Neural crest cell (in vitro differentiated cells): ENCODE measurements around the gene HOXC4. TPM values are rescaled to one million over a fixed set of nuclear protein-coding genes. Genes with fewer than 3 reads are reported as not detected.

ENCODE experiments used
- DNase-seq: peaks from one replicate; pipeline ENCODE4 v3.0.0; 2021; ENCODE audit warnings: low read depth, mixed read lengths, low spot score
- H3K27ac Mint-ChIP-seq: one replicate; pipeline ENCODE4 v1.8.0; 2021; ENCODE audit warnings: mild to moderate bottlenecking, mixed read lengths; ENCODE audit not compliant: unreplicated experiment
- H3K27me3 Mint-ChIP-seq: 2 replicates; pipeline ENCODE4 v1.8.0; 2021; ENCODE audit warnings: low read depth, mild to moderate bottlenecking, mixed read lengths
- H3K36me3 Mint-ChIP-seq: 2 replicates; pipeline ENCODE4 v1.8.0; 2021; ENCODE audit warnings: low read depth, mild to moderate bottlenecking, mixed read lengths
- H3K4me1 Mint-ChIP-seq: 2 replicates; pipeline ENCODE4 v1.8.0; 2021; ENCODE audit warnings: mixed read lengths
- H3K4me3 Mint-ChIP-seq: one replicate; pipeline ENCODE4 v1.8.0; 2021; ENCODE audit warnings: mild to moderate bottlenecking, mixed read lengths
- H3K9me3 Mint-ChIP-seq: 2 replicates; pipeline ENCODE4 v1.8.0; 2021; ENCODE audit warnings: mixed read lengths
- total RNA-seq: library from RNA; stranded (reverse); gene quantifications from 2 replicates; pipeline ENCODE4 v1.2.1, GENCODE V29; 2021
- TF ChIP-seq, protein P1 (sequence below): fragments of 200-600 bp; sonication (generic); conservative IDR thresholded peaks from 2 replicates; pipeline ENCODE4 v1.5.0; 2021; ENCODE audit warnings: antibody characterized with exemption, mild to moderate bottlenecking

HOXC4 gene
- total RNA-seq, 1 donor from 2014 or later = 5.6 TPM

DNA sequence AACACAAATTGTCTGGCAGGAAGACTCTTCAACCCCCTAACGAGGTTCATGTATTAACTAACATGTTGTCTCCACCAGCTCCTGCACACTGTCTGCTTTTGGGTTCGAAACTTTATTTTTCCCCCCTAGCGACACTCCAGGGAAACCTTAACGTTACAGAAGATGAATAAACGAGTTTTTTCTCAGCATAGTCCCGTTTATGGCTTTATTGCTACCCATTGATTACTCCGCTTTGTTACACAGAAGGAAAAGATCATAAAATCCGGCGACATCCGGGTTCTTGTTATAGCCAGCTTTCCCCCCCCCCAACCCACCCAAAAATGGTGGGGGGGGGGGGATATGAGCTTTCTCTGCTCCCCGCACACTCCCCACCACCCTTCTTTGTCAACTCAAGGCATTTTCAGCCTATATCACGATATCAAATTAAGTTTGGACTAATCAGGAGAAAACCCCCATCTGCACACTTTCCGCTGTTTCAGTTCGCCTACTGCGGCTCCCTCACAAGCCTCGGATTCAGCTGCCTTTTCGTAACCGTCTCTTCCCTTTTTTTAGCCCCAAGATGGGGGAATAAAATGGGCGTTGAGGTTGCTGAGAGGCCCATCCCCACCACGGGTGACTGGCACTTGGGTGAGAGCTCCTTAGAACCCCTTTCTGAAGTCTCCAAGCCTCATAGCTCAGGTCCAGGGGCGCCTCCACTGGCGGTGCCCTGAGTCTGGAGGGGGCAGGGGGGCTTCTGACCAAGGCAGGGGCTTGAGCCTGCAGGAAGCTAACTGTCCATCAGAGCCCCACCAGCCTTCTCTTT is 26.8 kb upstream of the HOXC4 start:
- no peak for DNase-seq
- H3K4me3 Mint-ChIP-seq = peak overlapping the region; percentile 75
- peaks cover 100% of the 10 kb centered on the region for H3K27me3 Mint-ChIP-seq
- H3K4me1 Mint-ChIP-seq = peaks cover 8% of the 10 kb centered on the region
- H3K36me3 Mint-ChIP-seq = peaks cover 3% of the 10 kb centered on the region
- no peak overlapping the region for H3K27ac Mint-ChIP-seq
- no peaks in the 10 kb centered on the region for H3K9me3 Mint-ChIP-seq
- TF ChIP-seq, protein P1, sequence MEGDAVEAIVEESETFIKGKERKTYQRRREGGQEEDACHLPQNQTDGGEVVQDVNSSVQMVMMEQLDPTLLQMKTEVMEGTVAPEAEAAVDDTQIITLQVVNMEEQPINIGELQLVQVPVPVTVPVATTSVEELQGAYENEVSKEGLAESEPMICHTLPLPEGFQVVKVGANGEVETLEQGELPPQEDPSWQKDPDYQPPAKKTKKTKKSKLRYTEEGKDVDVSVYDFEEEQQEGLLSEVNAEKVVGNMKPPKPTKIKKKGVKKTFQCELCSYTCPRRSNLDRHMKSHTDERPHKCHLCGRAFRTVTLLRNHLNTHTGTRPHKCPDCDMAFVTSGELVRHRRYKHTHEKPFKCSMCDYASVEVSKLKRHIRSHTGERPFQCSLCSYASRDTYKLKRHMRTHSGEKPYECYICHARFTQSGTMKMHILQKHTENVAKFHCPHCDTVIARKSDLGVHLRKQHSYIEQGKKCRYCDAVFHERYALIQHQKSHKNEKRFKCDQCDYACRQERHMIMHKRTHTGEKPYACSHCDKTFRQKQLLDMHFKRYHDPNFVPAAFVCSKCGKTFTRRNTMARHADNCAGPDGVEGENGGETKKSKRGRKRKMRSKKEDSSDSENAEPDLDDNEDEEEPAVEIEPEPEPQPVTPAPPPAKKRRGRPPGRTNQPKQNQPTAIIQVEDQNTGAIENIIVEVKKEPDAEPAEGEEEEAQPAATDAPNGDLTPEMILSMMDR = no peak

DNA sequence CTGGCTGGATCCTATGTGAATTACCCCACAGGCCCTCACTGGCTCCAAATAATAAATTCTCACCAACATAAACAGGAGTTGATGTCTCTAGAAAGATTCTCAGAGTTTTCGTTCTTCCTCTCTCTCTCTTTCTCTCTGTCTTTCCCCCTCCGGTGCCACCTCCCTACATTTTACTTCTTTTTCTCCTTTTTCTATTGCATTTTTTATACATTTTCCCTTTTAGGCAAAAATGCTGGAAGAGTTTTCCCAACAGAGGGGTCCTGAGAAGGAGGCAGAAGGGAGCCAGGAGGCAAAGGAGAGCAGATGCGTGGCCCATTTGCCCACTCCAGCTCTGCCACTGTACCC is 26.2 kb upstream of the HOXC4 start:
- H3K27ac Mint-ChIP-seq = no peak overlapping the region
- TF ChIP-seq, protein P1 = no peak

DNA sequence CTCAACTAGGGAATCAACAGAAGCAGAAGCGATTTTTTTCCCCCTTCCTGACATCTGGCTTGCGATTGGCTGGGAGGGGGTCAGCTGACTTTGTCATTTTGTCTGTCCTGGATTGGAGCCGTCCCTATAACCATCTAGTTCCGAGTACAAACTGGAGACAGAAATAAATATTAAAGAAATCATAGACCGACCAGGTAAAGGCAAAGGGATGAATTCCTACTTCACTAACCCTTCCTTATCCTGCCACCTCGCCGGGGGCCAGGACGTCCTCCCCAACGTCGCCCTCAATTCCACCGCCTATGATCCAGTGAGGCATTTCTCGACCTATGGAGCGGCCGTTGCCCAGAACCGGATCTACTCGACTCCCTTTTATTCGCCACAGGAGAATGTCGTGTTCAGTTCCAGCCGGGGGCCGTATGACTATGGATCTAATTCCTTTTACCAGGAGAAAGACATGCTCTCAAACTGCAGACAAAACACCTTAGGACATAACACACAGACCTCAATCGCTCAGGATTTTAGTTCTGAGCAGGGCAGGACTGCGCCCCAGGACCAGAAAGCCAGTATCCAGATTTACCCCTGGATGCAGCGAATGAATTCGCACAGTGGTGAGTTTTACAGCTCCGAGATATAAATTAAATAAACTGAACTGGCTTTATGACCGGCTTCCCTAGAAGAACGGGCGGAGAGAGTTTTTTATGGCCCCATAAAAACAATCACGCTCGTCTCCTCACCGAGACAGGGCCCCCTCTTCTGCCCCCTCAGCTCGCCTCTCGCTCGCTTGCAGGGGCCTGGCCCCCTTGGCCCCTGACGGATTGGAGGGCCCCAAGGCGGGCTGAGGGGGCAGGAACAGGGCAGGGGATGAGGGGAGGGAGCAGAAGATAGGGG is 25.1 kb upstream of the HOXC4 start, which contains the start of gene HOXC6:
Gene HOXC6, plus strand, starts transcription at position 127 of the 888 bp plus-strand sequence. Its CDS starts 82 bp downstream, at position 209.
- DNase-seq = no peak
- Mint-ChIP-seq H3K4me3 (peak within 1 kb of the TSS; percentile 86), H3K4me1 (peaks cover 4% of the 10 kb centered on the region), H3K27ac (peak within 1 kb of the TSS; percentile 15), H3K36me3 (peaks cover 3% of the 10 kb centered on the region), H3K27me3 (peaks cover 100% of the 10 kb centered on the region), H3K9me3 (no peaks in the 10 kb centered on the region)
- TF ChIP-seq, protein P1 = no peak

More for the DNA sequence above, 26.2 kb upstream of the HOXC4 start:
- no peak for DNase-seq
- Mint-ChIP-seq H3K36me3 (peaks cover 3% of the 10 kb centered on the region), H3K9me3 (no peaks in the 10 kb centered on the region), H3K4me3 (peak overlapping the region; percentile 75), H3K4me1 (peaks cover 8% of the 10 kb centered on the region), H3K27me3 (peaks cover 100% of the 10 kb centered on the region)

DNA sequence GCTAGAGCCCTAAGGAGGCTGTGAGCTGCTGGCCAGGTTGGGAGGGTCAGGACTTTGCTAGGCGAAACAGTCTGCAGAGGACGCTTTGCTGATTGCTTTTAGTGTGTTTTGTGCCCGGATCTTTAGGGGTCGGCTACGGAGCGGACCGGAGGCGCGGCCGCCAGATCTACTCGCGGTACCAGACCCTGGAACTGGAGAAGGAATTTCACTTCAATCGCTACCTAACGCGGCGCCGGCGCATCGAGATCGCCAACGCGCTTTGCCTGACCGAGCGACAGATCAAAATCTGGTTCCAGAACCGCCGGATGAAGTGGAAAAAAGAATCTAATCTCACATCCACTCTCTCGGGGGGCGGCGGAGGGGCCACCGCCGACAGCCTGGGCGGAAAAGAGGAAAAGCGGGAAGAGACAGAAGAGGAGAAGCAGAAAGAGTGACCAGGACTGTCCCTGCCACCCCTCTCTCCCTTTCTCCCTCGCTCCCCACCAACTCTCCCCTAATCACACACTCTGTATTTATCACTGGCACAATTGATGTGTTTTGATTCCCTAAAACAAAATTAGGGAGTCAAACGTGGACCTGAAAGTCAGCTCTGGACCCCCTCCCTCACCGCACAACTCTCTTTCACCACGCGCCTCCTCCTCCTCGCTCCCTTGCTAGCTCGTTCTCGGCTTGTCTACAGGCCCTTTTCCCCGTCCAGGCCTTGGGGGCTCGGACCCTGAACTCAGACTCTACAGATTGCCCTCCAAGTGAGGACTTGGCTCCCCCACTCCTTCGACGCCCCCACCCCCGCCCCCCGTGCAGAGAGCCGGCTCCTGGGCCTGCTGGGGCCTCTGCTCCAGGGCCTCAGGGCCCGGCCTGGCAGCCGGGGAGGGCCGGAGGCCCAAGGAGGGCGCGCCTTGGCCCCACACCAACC is 23.9 kb upstream of the HOXC4 start:
- peaks cover 97% of the 10 kb centered on the region for H3K27me3 Mint-ChIP-seq
- H3K36me3 Mint-ChIP-seq = peaks cover 3% of the 10 kb centered on the region
- H3K4me3 Mint-ChIP-seq = peak overlapping the region; percentile 78
- no peaks in the 10 kb centered on the region for H3K9me3 Mint-ChIP-seq
- TF ChIP-seq, protein P1 = no peak
- no peak for DNase-seq
- peak overlapping the region; percentile 97 for H3K27ac Mint-ChIP-seq
- H3K4me1 Mint-ChIP-seq = peaks cover 4% of the 10 kb centered on the region

DNA sequence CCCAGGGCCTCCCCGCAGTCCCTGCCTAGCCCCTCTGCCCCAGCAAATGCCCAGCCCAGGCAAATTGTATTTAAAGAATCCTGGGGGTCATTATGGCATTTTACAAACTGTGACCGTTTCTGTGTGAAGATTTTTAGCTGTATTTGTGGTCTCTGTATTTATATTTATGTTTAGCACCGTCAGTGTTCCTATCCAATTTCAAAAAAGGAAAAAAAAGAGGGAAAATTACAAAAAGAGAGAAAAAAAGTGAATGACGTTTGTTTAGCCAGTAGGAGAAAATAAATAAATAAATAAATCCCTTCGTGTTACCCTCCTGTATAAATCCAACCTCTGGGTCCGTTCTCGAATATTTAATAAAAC is 23.2 kb upstream of the HOXC4 start:
- Mint-ChIP-seq H3K4me1 (peaks cover 4% of the 10 kb centered on the region), H3K27ac (no peak overlapping the region), H3K27me3 (peaks cover 97% of the 10 kb centered on the region), H3K36me3 (peaks cover 3% of the 10 kb centered on the region), H3K9me3 (no peaks in the 10 kb centered on the region), H3K4me3 (peak overlapping the region; percentile 66)
- TF ChIP-seq, protein P1 = no peak
- DNase-seq = no peak
